ENCODE results near the gene ABR.

ABR gene

GRCh38 chr17:1043601-1044251 is 136.1 kb downstream of the ABR start:
- TF ChIP-seq CTCF (IDR thresholded peaks at IDR 0.05; ENCODE audit: extremely low read depth, insufficient read depth, missing control alignments), result no peak
- no peak for DNase-seq (ENCODE audit: low spot score)
- in situ Hi-C loops (cut with MboI; ENCODE audit: low pct_unique_long_range_greater_than_20kb, low sequenced_read_pairs, unreplicated experiment), result no loop called here

GRCh38 chr17:1042486-1042885 is 137.3 kb downstream of the ABR start:
- TF ChIP-seq CTCF (IDR thresholded peaks at IDR 0.05; ENCODE audit: extremely low read depth, insufficient read depth, missing control alignments), result no peak
- in situ Hi-C loops (cut with MboI; ENCODE audit: low pct_unique_long_range_greater_than_20kb, low sequenced_read_pairs, unreplicated experiment), result no loop called here
- DNase-seq (ENCODE audit: low spot score), result no peak

GRCh38 chr17:1041746-1042145 is 138.0 kb downstream of the ABR start:
- DNase-seq (ENCODE audit: low spot score), result no peak
- no peak for TF ChIP-seq CTCF (IDR thresholded peaks at IDR 0.05; ENCODE audit: extremely low read depth, insufficient read depth, missing control alignments)
- in situ Hi-C loops (cut with MboI; ENCODE audit: low pct_unique_long_range_greater_than_20kb, low sequenced_read_pairs, unreplicated experiment), result no loop called here

- TF ChIP-seq CTCF (IDR thresholded peaks at IDR 0.05; ENCODE audit: extremely low read depth, insufficient read depth, missing control alignments), result no peak
- in situ Hi-C loops (cut with MboI; ENCODE audit: low pct_unique_long_range_greater_than_20kb, low sequenced_read_pairs, unreplicated experiment), result no loop called here
- DNase-seq (ENCODE audit: low spot score), result no peak
These were observed 139.6 kb downstream of the ABR start for GRCh38 chr17:1040216-1040600.

GRCh38 chr17:1039511-1040215 is 140.1 kb downstream of the ABR start:
- in situ Hi-C loops (cut with MboI; ENCODE audit: low pct_unique_long_range_greater_than_20kb, low sequenced_read_pairs, unreplicated experiment), result no loop called here
- no peak for TF ChIP-seq CTCF (IDR thresholded peaks at IDR 0.05; ENCODE audit: extremely low read depth, insufficient read depth, missing control alignments)
- no peak for DNase-seq (ENCODE audit: low spot score)

GRCh38 chr17:1039123-1039507 is 140.7 kb downstream of the ABR start:
- in situ Hi-C loops (cut with MboI; ENCODE audit: low pct_unique_long_range_greater_than_20kb, low sequenced_read_pairs, unreplicated experiment), result no loop called here
- DNase-seq (ENCODE audit: low spot score), result no peak
- no peak for TF ChIP-seq CTCF (IDR thresholded peaks at IDR 0.05; ENCODE audit: extremely low read depth, insufficient read depth, missing control alignments)

All from GM13977 (cell line).